ENCODE data around the gene SLC1A2.

DNA sequence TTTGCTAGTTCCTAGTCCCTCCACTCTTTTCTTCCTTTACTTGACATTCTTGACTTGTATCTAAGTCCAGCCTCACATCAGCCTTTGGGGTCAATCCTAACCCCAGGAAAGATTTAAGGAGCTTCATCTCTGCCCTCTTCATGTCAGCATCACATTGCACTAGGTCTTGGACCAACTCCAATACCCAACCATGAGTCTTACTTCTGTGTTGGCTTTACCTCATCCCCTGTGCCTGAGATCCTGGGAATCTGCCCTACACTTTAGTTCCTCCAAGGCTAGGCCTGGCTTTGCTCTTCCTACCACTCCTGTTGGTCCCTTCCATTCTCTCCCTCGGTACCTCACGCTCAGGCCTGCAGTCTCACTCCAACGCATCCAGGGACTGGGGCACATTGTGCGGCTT is 117.0 kb downstream of the SLC1A2 start:
- TF ChIP-seq CTCF (IDR thresholded peaks at IDR 0.05; ENCODE audit: low read depth, low read length) (no peak), EZH2phosphoT487 (IDR thresholded peaks at IDR 0.05; ENCODE audit: low read depth) (no peak)
